Endothelial cell of umbilical vein (primary cell): ENCODE results near the gene NES. TPM values are rescaled to one million over a fixed set of nuclear protein-coding genes. Genes with fewer than 3 reads are reported as not detected.

Experiments
- BruUV-seq: library from RNA; stranded (reverse); fragments of 400-500 nt; replicated peaks from 2 replicates; lab custom pipeline; 2021; lab: Mats Ljungman, UMichigan
- CTCF ChIA-PET: fragments of 300-600, 350-600 bp; sonication (Branson Sonifier 250); formaldehyde crosslinking; loops from one replicate; lab custom pipeline; 2021; ENCODE audit warnings: antibody characterized with exemption, inconsistent platforms; lab: Charles Lee
- POLR2A ChIA-PET: fragments of 300-600, 350-600 bp; sonication (Branson Sonifier 250); formaldehyde crosslinking; loops from one replicate; lab custom pipeline; 2021; ENCODE audit warnings: antibody characterized with exemption, inconsistent platforms; lab: Charles Lee
- DNase-seq: peaks from one replicate; pipeline ENCODE4 v3.0.0-alpha.2; 2011; ENCODE audit warnings: low read depth, low spot score
- FAIRE-seq: peaks from 2 replicates; lab custom pipeline; 2011; peaks lifted over from hg19 to GRCh38; lab: Jason Lieb, UNC
- H2AFZ ChIP-seq: 2 replicates; pipeline ENCODE4 v1.6.0; 2012; ENCODE audit warnings: low read depth, low read length, control low read depth, inconsistent platforms
- H3K27ac ChIP-seq: 2 replicates; pipeline ENCODE4 v1.5.1; 2011; ENCODE audit warnings: low read depth, mild to moderate bottlenecking, control low read depth, low read length, moderate library complexity; ENCODE audit not compliant: insufficient read depth
- H3K27me3 ChIP-seq, 2 experiments: 2 replicates each; pipeline versions ENCODE4 v1.6.0 to v1.6.1; 2011; ENCODE audit warnings: low read length in 2 of 2, mixed read lengths in 1 of 2; ENCODE audit not compliant: control insufficient read depth in 2 of 2, insufficient read depth in 2 of 2
- H3K36me3 ChIP-seq, 2 experiments: 2 replicates in 1 of 2; 3 replicates in 1 of 2; pipeline ENCODE4 v1.5.1; 2011; ENCODE audit warnings: low read length in 2 of 2, mild to moderate bottlenecking in 1 of 2, moderate library complexity in 1 of 2; ENCODE audit not compliant: control insufficient read depth in 2 of 2, insufficient read depth in 2 of 2; ENCODE audit errors: extremely low read depth in 1 of 2
- H3K4me1 ChIP-seq: 3 replicates; pipeline ENCODE4 v1.5.1; 2011; ENCODE audit warnings: mild to moderate bottlenecking, low read length; ENCODE audit not compliant: control insufficient read depth, insufficient read depth; ENCODE audit errors: extremely low read depth
- H3K4me2 ChIP-seq: 2 replicates; pipeline ENCODE4 v1.6.1; 2011; ENCODE audit warnings: low read length, control low read depth, mixed read lengths; ENCODE audit not compliant: insufficient read depth
- H3K4me3 ChIP-seq, 3 experiments: fragments of 200-600 bp in 1 of 3; sonication (generic), shearing (Covaris generic) in 1 of 3; replicated peaks in 1 of 3; 2 replicates each; pipeline ENCODE4 v1.5.1; 2011 to 2016; ENCODE audit warnings: control low read depth in 3 of 3, low read length in 3 of 3, mild to moderate bottlenecking in 2 of 3, inconsistent platforms in 1 of 3, low read depth in 1 of 3, moderate library complexity in 1 of 3; ENCODE audit not compliant: insufficient read depth in 1 of 3
- H3K79me2 ChIP-seq: 2 replicates; pipeline ENCODE4 v1.6.0; 2012; ENCODE audit warnings: low read length, inconsistent platforms; ENCODE audit not compliant: control insufficient read depth, insufficient read depth
- H3K9ac ChIP-seq: replicated peaks from 2 replicates; pipeline ENCODE3; 2011; ENCODE audit warnings: low read length, control low read depth; ENCODE audit not compliant: insufficient read depth; ENCODE audit errors: extremely low read depth
- H3K9me1 ChIP-seq: replicated peaks from 3 replicates; pipeline ENCODE4 v1.6.0; 2011; ENCODE audit warnings: mild to moderate bottlenecking, low read length; ENCODE audit not compliant: control insufficient read depth, insufficient read depth; ENCODE audit errors: extremely low read depth
- H3K9me3 ChIP-seq: replicated peaks from 2 replicates; pipeline ENCODE4 v1.5.1; 2012; ENCODE audit warnings: low read length, inconsistent platforms; ENCODE audit not compliant: control insufficient read depth, insufficient read depth
- H4K20me1 ChIP-seq: replicated peaks from 2 replicates; pipeline ENCODE3; 2011; ENCODE audit warnings: mild to moderate bottlenecking, low read length; ENCODE audit not compliant: control insufficient read depth, insufficient read depth; ENCODE audit errors: extremely low read depth
- POLR2AphosphoS5 ChIP-seq: IDR thresholded peaks from 2 replicates; pipeline ENCODE4 v1.6.1; 2012; ENCODE audit warnings: low read depth, mild to moderate bottlenecking, control low read depth, low read length, moderate library complexity; ENCODE audit not compliant: insufficient read depth
- dilution Hi-C: fragments of 300-500 bp; cut with MboI; formaldehyde crosslinking; loops from one replicate; pipeline ENCODE4 v1.15.0; 2019; ENCODE audit warnings: low sequenced_read_pairs; ENCODE audit not compliant: extremely low pct_ligation_motif_present
- intact Hi-C: fragments of 100-400 bp; cut with micrococcal nuclease; formaldehyde crosslinking; loops from one replicate; pipeline ENCODE4 v1.10.0; 2022
- polyA plus RNA-seq, 4 experiments: library from polyadenylated mRNA; depleted of rRNA in 3 of 4; stranded (reverse) in 3 of 4; unstranded in 1 of 4; fragments of >200 nt; gene quantifications; 2 replicates each; pipeline versions ENCODE4 v1.2.1 to v1.2.3, GENCODE V29; 2011 to 2012; ENCODE audit warnings: missing spikeins in 1 of 4
- total RNA-seq: library from RNA; stranded (reverse); gene quantifications from 2 replicates; pipeline ENCODE4 v1.2.3, GENCODE V29; 2021
- TF ChIP-seq, protein P1 (sequence below), 2 donors: IDR thresholded peaks; 1 replicate in 1 of 2; 2 replicates in 1 of 2; pipeline ENCODE4 v1.5.1; 2011; ENCODE audit warnings: low read length in 2 of 2, mild to moderate bottlenecking in 2 of 2, moderate library complexity in 2 of 2, control low read depth in 1 of 2, inconsistent platforms in 1 of 2, low read depth in 1 of 2; ENCODE audit not compliant: insufficient read depth in 1 of 2; ENCODE audit errors: extremely low read depth in 1 of 2

NES gene
- total and polyA plus RNA-seq, 2 donors (not counting 3 experiments of a cell fraction or from before 2014, with no cell fraction given), result 19.4 to 274 TPM

DNA sequence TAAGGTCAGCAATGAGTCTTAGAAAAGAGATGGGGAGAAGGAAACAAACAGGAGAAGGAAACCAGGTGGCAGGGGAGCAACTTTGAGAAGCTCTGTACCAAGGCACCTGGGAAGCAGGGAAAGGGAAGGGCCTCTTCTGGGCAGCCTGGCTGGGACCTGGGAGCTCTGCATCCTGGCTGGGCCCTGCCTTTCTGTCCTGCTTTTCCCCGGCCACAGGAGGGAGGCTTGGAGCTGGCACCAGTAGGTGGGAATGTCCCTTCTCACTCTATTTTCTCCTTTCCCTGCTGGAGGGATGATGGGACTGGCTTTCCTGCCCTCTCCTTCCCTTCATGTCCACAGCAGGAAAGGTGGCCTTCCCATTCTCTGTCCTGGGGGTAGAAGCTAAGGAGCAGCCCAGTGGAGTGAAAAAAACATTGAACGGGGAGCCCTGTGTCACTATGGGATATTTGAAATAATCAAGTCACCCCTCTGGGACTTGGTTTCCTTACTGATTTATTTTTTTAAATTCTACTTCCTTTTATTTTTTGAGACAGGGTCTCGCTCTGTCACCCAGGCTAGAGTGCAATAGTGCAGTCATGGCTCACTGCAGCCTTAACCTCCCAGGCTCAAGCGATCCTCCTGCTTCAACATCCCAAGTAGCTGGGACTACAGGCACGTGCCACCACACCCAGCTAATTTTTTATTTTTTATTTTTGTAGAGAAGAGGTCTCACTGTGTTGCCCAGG, 5.1 kb upstream of the NES start:
- ChIA-PET POLR2A (no interaction called here), CTCF (interaction anchor here (0.7 to 16.7 kb wide), 14 partner anchors 12 to 245 kb away, joined by 3 to 453 read pairs (median 3); partner anchors contain the start of genes CRABP2, ISG20L2 and METTL25B)
- Histone ChIP-seq H3K4me2 (no peak overlapping the region), H3K4me1 (peaks cover 7% of the 10 kb centered on the region), H3K27ac (no peak overlapping the region), H3K9me1 (no peaks in the 10 kb centered on the region), H3K36me3 (no peaks in the 10 kb centered on the region), H3K79me2 (peaks cover 3% of the 10 kb centered on the region), H3K4me3 (no peak overlapping the region), H2AFZ (no peak overlapping the region), H3K9me3 (no peaks in the 10 kb centered on the region), H4K20me1 (no peaks in the 10 kb centered on the region), H3K27me3 (peaks cover 15 to 20% of the 10 kb centered on the region in 2 experiments), H3K9ac (no peak overlapping the region)
- dilution Hi-C loops (no loop called here), intact Hi-C loops (no loop called here)
- TF ChIP-seq, protein P1, sequence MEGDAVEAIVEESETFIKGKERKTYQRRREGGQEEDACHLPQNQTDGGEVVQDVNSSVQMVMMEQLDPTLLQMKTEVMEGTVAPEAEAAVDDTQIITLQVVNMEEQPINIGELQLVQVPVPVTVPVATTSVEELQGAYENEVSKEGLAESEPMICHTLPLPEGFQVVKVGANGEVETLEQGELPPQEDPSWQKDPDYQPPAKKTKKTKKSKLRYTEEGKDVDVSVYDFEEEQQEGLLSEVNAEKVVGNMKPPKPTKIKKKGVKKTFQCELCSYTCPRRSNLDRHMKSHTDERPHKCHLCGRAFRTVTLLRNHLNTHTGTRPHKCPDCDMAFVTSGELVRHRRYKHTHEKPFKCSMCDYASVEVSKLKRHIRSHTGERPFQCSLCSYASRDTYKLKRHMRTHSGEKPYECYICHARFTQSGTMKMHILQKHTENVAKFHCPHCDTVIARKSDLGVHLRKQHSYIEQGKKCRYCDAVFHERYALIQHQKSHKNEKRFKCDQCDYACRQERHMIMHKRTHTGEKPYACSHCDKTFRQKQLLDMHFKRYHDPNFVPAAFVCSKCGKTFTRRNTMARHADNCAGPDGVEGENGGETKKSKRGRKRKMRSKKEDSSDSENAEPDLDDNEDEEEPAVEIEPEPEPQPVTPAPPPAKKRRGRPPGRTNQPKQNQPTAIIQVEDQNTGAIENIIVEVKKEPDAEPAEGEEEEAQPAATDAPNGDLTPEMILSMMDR (IDR thresholded peaks at IDR 0.05; ENCODE audit: extremely low read depth in 1 of 2, insufficient read depth in 1 of 2, low read depth in 1 of 2, low read length in 2 of 2), result peak in 1 of 2 donors; percentile 29
- TF ChIP-seq POLR2AphosphoS5, result no peak
- FAIRE-seq (no peak), DNase-seq (no peak)
- no TSS peak for BruUV-seq
